MCF 10A (cell line): ENCODE data around the gene OR6B2. TPM values are rescaled to one million over a fixed set of nuclear protein-coding genes. Genes with fewer than 3 reads are reported as not detected.

Source experiments
- BruUV-seq: library from RNA; stranded (reverse); fragments of 400-500 nt; replicated peaks from 2 replicates; lab custom pipeline; 2021; lab: Mats Ljungman, UMichigan
- CTCF ChIA-PET: fragments of 300-600 bp; sonication (Branson Sonifier 250); formaldehyde crosslinking; extraction: SDS; loops from one replicate; lab custom pipeline; 2021; ENCODE audit warnings: antibody characterized with exemption, inconsistent platforms; lab: Yijun Ruan, JAX
- POLR2A ChIA-PET: fragments of 300-600, 350-650 bp; sonication (Branson Sonifier 250); formaldehyde crosslinking; extraction: SDS; loops from one replicate; lab custom pipeline; 2020; ENCODE audit warnings: antibody characterized with exemption, inconsistent platforms; lab: Yijun Ruan, JAX
- DNase-seq: peaks from one replicate; pipeline ENCODE4 v3.0.0-alpha.2; 2018; ENCODE audit not compliant: unreplicated experiment
- H3K27ac Mint-ChIP-seq: one replicate; pipeline ENCODE4 v1.8.0; 2022; ENCODE audit warnings: mild to moderate bottlenecking, low read depth, mixed read lengths; ENCODE audit not compliant: unreplicated experiment
- H3K27me3 Mint-ChIP-seq: one replicate; pipeline ENCODE4 v1.8.0; 2022; ENCODE audit warnings: mixed read lengths; ENCODE audit not compliant: insufficient read depth, unreplicated experiment
- H3K36me3 Mint-ChIP-seq: one replicate; pipeline ENCODE4 v1.8.0; 2022; ENCODE audit warnings: mild to moderate bottlenecking, moderate library complexity, mixed read lengths; ENCODE audit not compliant: insufficient read depth, unreplicated experiment
- H3K4me1 Mint-ChIP-seq: one replicate; pipeline ENCODE4 v1.8.0; 2022; ENCODE audit warnings: mixed read lengths; ENCODE audit not compliant: insufficient read depth, unreplicated experiment
- H3K4me3 Mint-ChIP-seq: one replicate; pipeline ENCODE4 v1.8.0; 2022; ENCODE audit warnings: mild to moderate bottlenecking, moderate library complexity, mixed read lengths; ENCODE audit not compliant: unreplicated experiment
- H3K9me3 Mint-ChIP-seq: one replicate; pipeline ENCODE4 v1.8.0; 2022; ENCODE audit warnings: mixed read lengths; ENCODE audit not compliant: unreplicated experiment
- intact Hi-C: fragments of 100-400 bp; cut with micrococcal nuclease; formaldehyde crosslinking; loops from 2 replicates; pipeline ENCODE4 v1.14.1; 2022
- total RNA-seq: library from RNA; stranded (reverse); gene quantifications from 2 replicates; pipeline ENCODE4 v1.2.3, GENCODE V29; 2022
- TF ChIP-seq, protein P1 (sequence below): fragments of 200-600 bp; IDR thresholded peaks from one replicate; pipeline ENCODE4 v1.8.0; 2022; ENCODE audit warnings: antibody characterized with exemption, mild to moderate bottlenecking; ENCODE audit not compliant: unreplicated experiment

Gene OR6B2
- total RNA-seq, 1 experiment from 2014 or later: not detected

DNA sequence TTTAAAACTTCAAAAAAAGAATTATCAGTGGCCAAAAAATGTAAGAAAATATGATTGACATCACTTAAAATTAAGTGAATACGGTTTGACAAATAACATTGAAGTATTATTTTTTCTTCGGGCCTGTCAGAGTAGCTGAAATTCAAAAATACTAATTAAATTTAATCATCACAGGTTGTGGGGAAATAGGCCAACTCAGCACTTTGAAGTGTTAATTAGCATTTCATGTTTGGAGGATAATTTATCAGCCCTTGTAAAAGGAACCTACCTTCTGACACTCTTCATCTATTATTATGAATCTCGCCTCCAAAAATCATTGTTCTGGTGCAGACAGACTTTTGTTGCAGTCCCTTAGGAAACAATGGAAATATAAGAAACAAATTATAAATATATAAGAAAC, 40.7 kb upstream of the OR6B2 start:
- ChIA-PET CTCF (interaction anchor here (2.3 kb wide), 1 partner anchor 9 kb away, joined by 11 read pairs; no protein-coding TSS in a partner anchor), POLR2A (no interaction called here)
- no TSS peak for BruUV-seq

DNA sequence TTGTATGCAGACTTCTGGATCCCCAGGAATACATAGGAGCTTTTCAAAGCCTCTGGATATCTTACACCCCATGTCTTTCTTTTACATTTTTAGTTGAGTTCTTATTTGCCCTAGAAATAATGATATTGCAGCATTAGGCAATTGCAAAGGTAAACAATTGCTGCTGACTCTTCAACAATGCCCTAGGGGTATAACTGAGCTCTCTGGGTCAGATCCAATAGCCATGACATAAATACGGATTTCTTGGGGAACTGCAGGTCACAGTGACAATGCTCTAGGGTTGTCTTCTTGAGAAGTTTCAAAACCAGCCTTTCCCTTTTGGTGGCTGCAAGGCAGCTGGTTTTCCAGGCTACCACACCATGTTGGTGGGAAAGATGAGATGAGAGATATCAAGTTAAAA, 39.6 kb upstream of the OR6B2 start:
- H3K9me3 Mint-ChIP-seq: no peaks in the 10 kb centered on the region
- BruUV-seq: no TSS peak
- ChIA-PET CTCF (interaction anchor here (0.5 to 2.3 kb wide), 3 partner anchors 8 to 73 kb away, joined by 3 to 11 read pairs (median 6); no protein-coding TSS in a partner anchor), POLR2A (interaction anchor here (0.6 to 1.9 kb wide), 6 partner anchors 9 to 66 kb away, joined by 3 to 7 read pairs (median 4); partner anchors contain the start of gene COPS9)
- H3K36me3 Mint-ChIP-seq: no peaks in the 10 kb centered on the region
- TF ChIP-seq, protein P1, sequence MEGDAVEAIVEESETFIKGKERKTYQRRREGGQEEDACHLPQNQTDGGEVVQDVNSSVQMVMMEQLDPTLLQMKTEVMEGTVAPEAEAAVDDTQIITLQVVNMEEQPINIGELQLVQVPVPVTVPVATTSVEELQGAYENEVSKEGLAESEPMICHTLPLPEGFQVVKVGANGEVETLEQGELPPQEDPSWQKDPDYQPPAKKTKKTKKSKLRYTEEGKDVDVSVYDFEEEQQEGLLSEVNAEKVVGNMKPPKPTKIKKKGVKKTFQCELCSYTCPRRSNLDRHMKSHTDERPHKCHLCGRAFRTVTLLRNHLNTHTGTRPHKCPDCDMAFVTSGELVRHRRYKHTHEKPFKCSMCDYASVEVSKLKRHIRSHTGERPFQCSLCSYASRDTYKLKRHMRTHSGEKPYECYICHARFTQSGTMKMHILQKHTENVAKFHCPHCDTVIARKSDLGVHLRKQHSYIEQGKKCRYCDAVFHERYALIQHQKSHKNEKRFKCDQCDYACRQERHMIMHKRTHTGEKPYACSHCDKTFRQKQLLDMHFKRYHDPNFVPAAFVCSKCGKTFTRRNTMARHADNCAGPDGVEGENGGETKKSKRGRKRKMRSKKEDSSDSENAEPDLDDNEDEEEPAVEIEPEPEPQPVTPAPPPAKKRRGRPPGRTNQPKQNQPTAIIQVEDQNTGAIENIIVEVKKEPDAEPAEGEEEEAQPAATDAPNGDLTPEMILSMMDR: no peak
- intact Hi-C loops: loop anchor here (10.0 kb wide), 1 partner anchor 365 kb away; the partner anchor contains the start of gene GPC1
- no peak overlapping the region for H3K27ac Mint-ChIP-seq
- H3K27me3 Mint-ChIP-seq: peaks cover 53% of the 10 kb centered on the region
- DNase-seq: peak; percentile 65
- peaks cover 8% of the 10 kb centered on the region for H3K4me1 Mint-ChIP-seq
- no peak overlapping the region for H3K4me3 Mint-ChIP-seq

More for the DNA sequence above, 40.7 kb upstream of the OR6B2 start:
- peaks cover 8% of the 10 kb centered on the region for H3K4me1 Mint-ChIP-seq
- intact Hi-C loops: no loop called here
- no peaks in the 10 kb centered on the region for H3K36me3 Mint-ChIP-seq
- H3K9me3 Mint-ChIP-seq: no peaks in the 10 kb centered on the region
- H3K4me3 Mint-ChIP-seq: no peak overlapping the region
- no peak overlapping the region for H3K27ac Mint-ChIP-seq
- TF ChIP-seq, protein P1: no peak
- no peak for DNase-seq
- peaks cover 42% of the 10 kb centered on the region for H3K27me3 Mint-ChIP-seq

DNA sequence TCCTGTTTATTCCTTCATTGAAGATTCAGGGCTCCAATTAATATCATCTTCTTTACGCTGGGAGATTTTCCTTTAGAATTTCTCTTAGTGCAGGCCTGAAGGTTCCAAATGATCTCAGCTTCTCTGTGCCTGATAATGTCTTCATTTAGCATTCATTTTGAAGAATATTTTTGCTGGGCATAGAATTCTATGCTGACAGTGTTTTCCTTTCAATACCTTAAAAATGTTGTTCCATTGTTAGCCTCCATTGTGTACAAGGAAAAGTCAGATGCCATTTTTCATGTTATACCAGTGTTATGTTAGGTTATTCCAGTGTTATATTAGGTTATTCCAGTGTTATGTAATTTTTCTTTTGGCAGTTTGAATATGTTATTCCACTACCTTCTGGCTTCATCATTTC, 38.0 kb upstream of the OR6B2 start:
- Mint-ChIP-seq H3K27me3 (peaks cover 69% of the 10 kb centered on the region), H3K36me3 (no peaks in the 10 kb centered on the region), H3K27ac (no peak overlapping the region), H3K9me3 (no peaks in the 10 kb centered on the region), H3K4me1 (peaks cover 8% of the 10 kb centered on the region), H3K4me3 (no peak overlapping the region)
- CTCF ChIA-PET: interaction anchor here (0.6 to 1.0 kb wide), 2 partner anchors 25 to 186 kb away, joined by 3 to 5 read pairs; no protein-coding TSS in a partner anchor
- DNase-seq: no peak
- intact Hi-C loops: loop anchor here (10.0 kb wide), 1 partner anchor 367 kb away; the partner anchor contains the start of gene GPC1
- TF ChIP-seq, protein P1: no peak
- POLR2A ChIA-PET: interaction anchor here (1.9 kb wide), 1 partner anchor 17 kb away, joined by 7 read pairs; no protein-coding TSS in a partner anchor
- BruUV-seq: no TSS peak

DNA sequence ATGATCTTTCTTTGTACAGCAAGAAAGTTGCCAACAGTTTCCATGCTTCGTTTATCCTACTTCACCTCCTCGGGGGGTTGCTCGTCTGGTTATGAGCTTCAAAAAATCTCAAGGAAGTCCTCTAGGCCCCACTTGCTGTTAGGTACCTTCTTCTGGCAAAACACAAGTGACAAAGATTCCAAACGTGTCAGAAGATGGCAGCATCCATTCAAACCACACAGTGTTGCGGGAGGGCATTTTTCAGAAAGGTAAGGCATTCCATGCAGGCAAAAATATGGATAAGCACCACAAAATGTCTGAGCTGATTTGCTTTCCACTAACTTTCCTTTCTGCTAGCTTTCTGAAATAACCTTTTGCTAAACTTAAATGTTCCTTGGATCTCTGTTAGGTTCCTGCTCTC, 36.3 kb upstream of the OR6B2 start:
- no TSS peak for BruUV-seq
- H3K4me1 Mint-ChIP-seq: peaks cover 8% of the 10 kb centered on the region
- TF ChIP-seq, protein P1: no peak
- H3K9me3 Mint-ChIP-seq: no peaks in the 10 kb centered on the region
- intact Hi-C loops: loop anchor here (10.0 kb wide), 1 partner anchor 368 kb away; the partner anchor contains the start of gene GPC1
- H3K36me3 Mint-ChIP-seq: no peaks in the 10 kb centered on the region
- peaks cover 86% of the 10 kb centered on the region for H3K27me3 Mint-ChIP-seq
- ChIA-PET POLR2A (interaction anchor here (0.7 kb wide), 1 partner anchor 129 kb away, joined by 3 read pairs; no protein-coding TSS in a partner anchor), CTCF (interaction anchor here (0.6 to 2.8 kb wide), 7 partner anchors 45 to 1017 kb away, joined by 3 to 17 read pairs (median 3); partner anchors contain the start of gene OTOS)
- DNase-seq: no peak
- H3K4me3 Mint-ChIP-seq: no peak overlapping the region
- no peak overlapping the region for H3K27ac Mint-ChIP-seq
